ENCODE measurements around the gene UNK.

The UNK gene

GRCh38 chr17:75820094-75821080 lies 35.8 kb downstream of the UNK start:
- no peak for DNase-seq (ENCODE audit: low read depth, low spot score)

GRCh38 chr17:75821552-75821951 lies 36.9 kb downstream of the UNK start:
- no peak for DNase-seq (ENCODE audit: low read depth, low spot score)

DNA sequence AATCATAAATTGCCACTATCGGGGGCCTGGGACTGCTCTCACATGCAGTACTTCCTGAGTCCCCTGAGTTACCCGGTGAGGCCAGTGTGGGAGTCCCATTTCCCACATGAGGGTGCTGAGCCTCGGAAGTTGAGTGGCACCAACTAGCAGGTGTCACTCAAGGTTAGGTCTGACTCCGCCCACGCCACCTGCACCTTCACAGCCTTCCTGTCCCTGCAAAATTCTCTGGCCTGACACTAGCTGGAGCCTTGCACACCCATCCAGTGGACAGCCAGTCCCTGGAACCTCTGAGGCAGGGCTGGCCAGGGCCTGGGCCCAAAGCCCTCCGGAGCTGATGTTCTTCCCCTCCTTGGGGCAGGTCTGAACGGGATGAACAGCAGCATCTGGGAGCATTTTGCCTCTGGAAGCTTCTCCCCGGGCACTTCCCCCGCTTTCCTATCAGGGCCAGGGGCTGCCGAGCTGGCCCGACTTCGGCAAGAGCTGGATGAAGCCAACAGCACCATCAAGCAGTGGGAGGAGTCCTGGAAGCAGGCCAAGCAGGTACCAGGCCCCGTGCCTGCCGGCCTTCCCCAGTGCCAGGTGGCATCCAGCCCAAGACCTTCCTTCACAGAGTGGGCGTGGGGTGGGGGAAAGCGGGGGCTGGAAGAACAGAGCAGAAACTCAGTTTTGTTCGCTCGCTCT lies 37.7 kb downstream of the UNK start:
- no peak for DNase-seq (ENCODE audit: low read depth, low spot score)

GRCh38 chr17:75822800-75823166 lies 38.2 kb downstream of the UNK start:
- no peak for DNase-seq (ENCODE audit: low read depth, low spot score)

GRCh38 chr17:75823257-75824041 lies 38.8 kb downstream of the UNK start:
- DNase-seq (ENCODE audit: low read depth, low spot score), result no peak

GRCh38 chr17:75824050-75824552 lies 39.5 kb downstream of the UNK start:
- no peak for DNase-seq (ENCODE audit: low read depth, low spot score)

GRCh38 chr17:75824666-75825065 lies 40.1 kb downstream of the UNK start:
- DNase-seq (ENCODE audit: low read depth, low spot score), result no peak

DNA sequence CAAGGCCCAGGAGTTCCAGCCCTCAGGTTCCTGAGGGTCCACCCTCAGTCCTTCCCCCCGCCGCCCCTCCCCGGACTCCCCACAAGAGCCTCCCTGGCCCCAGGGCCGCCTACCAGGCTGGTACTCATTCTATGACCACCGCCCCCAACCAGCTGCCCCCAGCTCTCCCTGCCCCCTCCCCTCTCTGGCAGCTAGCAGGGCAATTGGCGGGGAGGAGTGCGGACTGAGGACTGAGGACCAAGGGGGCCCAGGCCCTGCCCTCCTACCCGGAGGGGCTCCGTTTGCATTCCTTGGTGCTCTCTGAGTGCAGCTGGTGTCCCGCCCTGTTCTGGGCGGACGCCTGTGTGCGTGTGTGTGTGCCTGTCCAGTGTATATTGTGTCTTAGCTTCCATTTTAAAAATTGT lies 40.5 kb downstream of the UNK start:
- DNase-seq (ENCODE audit: low read depth, low spot score), result no peak

- no peak for DNase-seq (ENCODE audit: low read depth, low spot score)
Observed at GRCh38 chr17:75825748-75826370, 41.3 kb downstream of the UNK start.

DNA sequence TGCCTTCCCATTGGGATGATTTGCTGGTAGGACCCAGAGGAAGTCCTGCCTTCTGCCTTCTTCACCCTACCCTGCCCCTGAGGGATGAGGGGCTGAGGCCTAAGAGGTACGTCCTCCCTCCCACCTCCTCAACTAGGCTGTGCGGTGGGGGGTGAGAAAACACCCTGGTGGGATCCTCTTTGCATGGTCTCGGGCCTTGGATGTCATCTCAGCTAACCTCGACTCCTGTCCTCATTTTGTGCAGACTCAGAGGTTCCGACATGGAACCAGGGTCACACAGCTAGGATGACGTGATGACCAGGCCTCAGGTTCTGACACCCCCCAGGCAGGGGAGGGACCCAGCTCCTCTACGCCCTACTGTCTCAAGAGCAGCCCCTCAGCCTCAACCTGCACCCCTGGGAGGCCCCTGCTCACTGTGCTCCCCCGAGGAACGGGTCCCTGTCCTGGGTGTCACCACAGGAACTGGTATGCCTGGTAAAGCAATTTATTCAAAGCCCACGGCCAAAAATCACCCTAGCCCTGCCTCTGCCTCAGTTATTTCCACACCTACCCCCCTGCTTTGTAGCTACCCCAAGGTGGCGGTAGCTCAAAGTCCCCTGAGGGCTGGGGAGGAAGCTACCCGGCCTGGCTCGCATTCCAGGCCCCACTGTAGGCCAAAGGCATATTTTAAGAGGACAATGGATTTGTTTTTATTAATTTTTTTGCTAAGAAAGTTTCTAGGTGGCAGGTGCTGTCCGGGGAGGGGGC lies 42.1 kb downstream of the UNK start:
- no peak for DNase-seq (ENCODE audit: low read depth, low spot score)

GRCh38 chr17:75827308-75828075 lies 42.9 kb downstream of the UNK start:
- DNase-seq (ENCODE audit: low read depth, low spot score), result peak; percentile 26

DNA sequence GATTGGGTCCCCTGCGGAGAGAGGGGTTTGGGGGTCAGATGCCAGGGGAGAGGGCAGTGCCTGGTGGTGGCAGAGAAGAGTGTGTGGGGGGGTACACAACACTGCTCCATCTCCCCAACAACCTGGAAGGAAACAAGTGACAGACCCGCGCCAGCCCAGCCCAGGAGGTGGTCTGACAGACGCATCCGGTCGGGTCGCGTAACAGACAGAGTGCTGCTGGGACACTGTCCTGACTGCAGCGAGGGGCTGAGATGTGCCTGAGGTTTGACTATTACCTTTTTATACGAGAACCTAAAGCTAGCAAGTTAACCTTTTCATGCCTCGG lies 43.4 kb downstream of the UNK start:
- no peak for DNase-seq (ENCODE audit: low read depth, low spot score)

DNA sequence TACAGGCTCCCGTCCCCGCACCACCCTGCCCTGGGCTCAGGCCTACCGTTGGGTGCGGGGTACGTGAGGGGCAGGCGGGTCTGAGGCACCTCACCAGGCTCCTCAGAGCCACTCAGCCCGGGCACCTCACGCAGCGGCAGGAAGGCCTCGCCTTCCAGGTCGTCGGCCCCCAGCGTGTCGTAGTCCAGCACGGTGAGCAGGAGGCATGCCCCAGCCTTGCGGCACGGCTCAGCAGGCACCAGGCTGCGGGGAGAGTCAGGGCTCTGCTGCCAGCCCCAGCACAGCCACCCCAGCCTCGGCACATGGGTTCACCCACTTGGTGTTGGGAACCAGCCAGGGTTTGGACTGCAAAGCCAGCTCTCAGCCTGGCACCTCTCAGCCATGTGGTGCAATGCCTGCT lies 44.1 kb downstream of the UNK start:
- DNase-seq (ENCODE audit: low read depth, low spot score), result no peak

- no peak for DNase-seq (ENCODE audit: low read depth, low spot score)
Observed at GRCh38 chr17:75829747-75830146, 45.1 kb downstream of the UNK start.

- DNase-seq (ENCODE audit: low read depth, low spot score), result no peak
Observed at GRCh38 chr17:75830164-75831031, 45.8 kb downstream of the UNK start.

DNA sequence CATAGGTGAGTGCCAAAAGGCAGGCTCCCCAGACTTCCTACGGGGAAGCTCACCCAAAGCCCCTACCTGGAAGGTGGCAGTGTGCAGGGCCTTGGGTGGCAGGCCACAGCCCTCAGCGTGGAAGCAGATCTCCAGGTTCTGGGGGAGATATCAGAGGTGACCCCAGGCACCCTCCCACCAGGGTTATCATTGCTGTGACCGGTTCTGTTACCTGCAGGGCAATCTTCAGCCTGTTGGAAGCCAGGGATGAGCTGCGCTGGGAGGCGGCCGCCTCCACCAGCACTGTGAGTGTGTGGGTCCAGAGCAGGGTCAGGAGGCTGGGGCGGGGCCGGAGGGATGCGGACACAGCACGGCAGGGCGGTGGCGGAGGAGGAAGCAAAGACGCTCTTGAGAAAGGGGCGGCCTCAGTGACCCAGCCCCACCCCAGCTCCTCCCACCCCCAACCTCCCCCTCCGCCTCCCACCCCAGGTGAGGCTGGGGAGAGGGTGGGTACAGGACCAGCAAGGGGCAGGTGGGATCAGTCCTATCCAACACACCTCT lies 46.5 kb downstream of the UNK start:
- no peak for DNase-seq (ENCODE audit: low read depth, low spot score)

- DNase-seq (ENCODE audit: low read depth, low spot score), result no peak
Observed at GRCh38 chr17:75832164-75832651, 47.6 kb downstream of the UNK start.

DNA sequence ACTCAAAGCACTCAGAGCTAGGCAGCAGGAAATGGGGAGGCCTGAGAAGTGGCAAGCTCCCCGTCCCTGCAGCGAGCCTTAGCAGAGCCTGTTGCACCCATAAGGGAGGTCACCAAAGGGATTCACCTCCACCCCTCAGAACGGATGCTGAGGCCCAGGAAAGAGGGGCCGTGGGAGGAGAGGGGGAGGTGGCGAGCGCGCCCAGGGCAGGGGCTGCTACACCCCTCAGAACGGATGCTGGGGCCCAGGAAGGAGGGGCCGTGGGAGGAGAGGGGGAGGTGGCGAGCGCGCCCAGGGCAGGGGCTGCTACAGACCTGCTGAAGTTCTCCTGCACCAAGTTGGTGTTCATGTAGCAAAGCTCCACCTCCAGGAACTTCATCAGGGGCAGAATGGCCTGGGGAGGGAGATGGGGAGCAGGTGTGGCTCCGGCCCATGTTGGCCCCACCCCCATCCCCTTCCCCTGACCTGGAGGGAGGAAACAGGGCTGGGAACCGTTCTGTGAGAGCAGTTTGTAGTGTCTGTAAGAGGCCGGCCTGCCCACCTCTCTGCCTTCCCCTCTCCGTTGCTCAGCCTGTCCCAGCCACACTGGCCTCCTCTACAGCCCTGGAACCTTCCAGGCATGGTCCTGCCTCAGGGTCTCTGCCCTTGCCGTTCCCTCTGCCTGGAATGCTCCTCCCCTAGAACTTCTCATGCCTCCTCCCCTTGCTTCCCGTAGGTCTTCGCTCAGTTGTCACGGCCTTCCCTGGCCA lies 48.2 kb downstream of the UNK start:
- DNase-seq (ENCODE audit: low read depth, low spot score), result no peak

Measured in brain pericyte (primary cell).